ENCODE measurements around the gene RTP3. TPM values are rescaled to one million over a fixed set of nuclear protein-coding genes. Genes with fewer than 3 reads are reported as not detected.
A peak's percentile ranks its signal among the peaks of the same experiment; 100 is the strongest.

Gene RTP3
- total and polyA plus RNA-seq, 2 donors (not counting 1 experiment from before 2014, with no cell fraction given) = not detected

GRCh38 chr3:46539443-46540005, 41.7 kb downstream of the RTP3 start:
- intact Hi-C loops (cut with micrococcal nuclease) = loop anchor here (1.0 to 5.0 kb wide), 4 partner anchors 19 to 442 kb away; no protein-coding TSS in a partner anchor
- CTCF ChIA-PET = interaction anchor here (0.5 to 7.3 kb wide), 15 partner anchors 10 to 224 kb away, joined by 3 to 156 read pairs (median 7); partner anchors contain the start of genes CCR5 and RTP3
- Histone ChIP-seq H3K4me2 (replicated peaks; ENCODE audit: low read depth, low read length, poor library complexity, severe bottlenecking) (peak overlapping the region; percentile 71), H3K4me1 (ENCODE audit: control insufficient read depth in 2 of 2, insufficient read depth in 2 of 2, low read length in 2 of 2) (peaks cover 56 to 67% of the 10 kb centered on the region in 2 donors), H3K79me2 (ENCODE audit: control insufficient read depth, insufficient read depth, low read length) (no peaks in the 10 kb centered on the region), H3K36me3 (replicated peaks in 1 of 2; ENCODE audit: control extremely low read depth in 1 of 2, control insufficient read depth in 1 of 2, extremely low read depth in 1 of 2, insufficient read depth in 2 of 2, low read length in 1 of 2) (no peaks in the 10 kb centered on the region), H3K9me3 (ENCODE audit: control extremely low read depth in 1 of 3, control insufficient read depth in 2 of 3, insufficient read depth in 1 of 3, low read length in 2 of 3) (peaks cover 0 to 4% (median 0%) of the 10 kb centered on the region in 3 donors), H3K4me3 (ENCODE audit: control extremely low read depth in 1 of 5, extremely low read depth in 1 of 5, insufficient read depth in 1 of 5, low read depth in 2 of 5, low read length in 4 of 5) (peak overlapping the region; percentile 6 to 69 (median 39)), H3K27me3 (replicated peaks in 1 of 4; ENCODE audit: control extremely low read depth in 1 of 4, control insufficient read depth in 3 of 4, insufficient read depth in 4 of 4, low read length in 3 of 4) (peaks cover 0 to 13% (median 4%) of the 10 kb centered on the region in 4 experiments), H3K9ac (ENCODE audit: low read length) (peak overlapping the region; percentile 63), H2AFZ (ENCODE audit: insufficient read depth, low read depth, low read length, poor library complexity, severe bottlenecking) (no peak overlapping the region), H4K20me1 (ENCODE audit: control insufficient read depth, insufficient read depth, low read length, poor library complexity, severe bottlenecking) (no peaks in the 10 kb centered on the region), H3K27ac (ENCODE audit: low read length in 2 of 2) (peak overlapping the region; percentile 89)
- TF ChIP-seq, protein P1, sequence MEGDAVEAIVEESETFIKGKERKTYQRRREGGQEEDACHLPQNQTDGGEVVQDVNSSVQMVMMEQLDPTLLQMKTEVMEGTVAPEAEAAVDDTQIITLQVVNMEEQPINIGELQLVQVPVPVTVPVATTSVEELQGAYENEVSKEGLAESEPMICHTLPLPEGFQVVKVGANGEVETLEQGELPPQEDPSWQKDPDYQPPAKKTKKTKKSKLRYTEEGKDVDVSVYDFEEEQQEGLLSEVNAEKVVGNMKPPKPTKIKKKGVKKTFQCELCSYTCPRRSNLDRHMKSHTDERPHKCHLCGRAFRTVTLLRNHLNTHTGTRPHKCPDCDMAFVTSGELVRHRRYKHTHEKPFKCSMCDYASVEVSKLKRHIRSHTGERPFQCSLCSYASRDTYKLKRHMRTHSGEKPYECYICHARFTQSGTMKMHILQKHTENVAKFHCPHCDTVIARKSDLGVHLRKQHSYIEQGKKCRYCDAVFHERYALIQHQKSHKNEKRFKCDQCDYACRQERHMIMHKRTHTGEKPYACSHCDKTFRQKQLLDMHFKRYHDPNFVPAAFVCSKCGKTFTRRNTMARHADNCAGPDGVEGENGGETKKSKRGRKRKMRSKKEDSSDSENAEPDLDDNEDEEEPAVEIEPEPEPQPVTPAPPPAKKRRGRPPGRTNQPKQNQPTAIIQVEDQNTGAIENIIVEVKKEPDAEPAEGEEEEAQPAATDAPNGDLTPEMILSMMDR (IDR thresholded peaks at IDR 0.05) = no peak
- TF ChIP-seq EZH2 (IDR thresholded peaks at IDR 0.05; ENCODE audit: borderline replicate concordance, insufficient read depth, low read depth, low read length, poor library complexity, severe bottlenecking) = no peak
- Mint-ChIP-seq H3K4me3 (peak overlapping the region; percentile 80), H3K4me1 (peaks cover 70% of the 10 kb centered on the region), H3K27ac (peak overlapping the region; percentile 93), H3K27me3 (peaks cover 20% of the 10 kb centered on the region), H3K9me3 (ENCODE audit: insufficient read depth) (no peaks in the 10 kb centered on the region)
- DNase-seq (no peak), ATAC-seq (ENCODE audit: low read depth) (no peak)
- POLR2A ChIA-PET = interaction anchor here (1.0 to 3.1 kb wide), 6 partner anchors 10 to 353 kb away, joined by 3 to 26 read pairs (median 4); no protein-coding TSS in a partner anchor
- WGBS (ENCODE audit: insufficient coverage) = 82% methylated on average over 5 of the region's 9 CpGs

DNA sequence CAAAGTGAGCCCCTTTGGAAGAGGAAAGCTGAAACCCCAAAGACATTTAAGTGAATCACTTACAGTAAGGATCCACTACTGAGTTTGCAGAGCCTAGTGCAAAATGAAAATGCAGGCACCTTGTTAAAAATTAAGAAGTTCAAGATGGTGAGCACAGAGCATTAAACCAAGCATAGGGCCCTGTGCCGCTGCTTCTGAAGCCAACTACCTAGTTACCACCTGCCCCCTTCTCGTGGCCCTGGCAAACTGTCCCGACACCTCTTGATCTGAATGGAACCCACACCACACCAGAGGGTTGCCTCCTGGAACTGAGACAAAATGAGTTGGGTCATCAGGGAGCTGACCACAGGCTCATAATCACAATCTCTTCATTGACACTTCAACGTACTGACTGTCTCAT, 42.8 kb downstream of the RTP3 start:
- H3K4me3 Mint-ChIP-seq = peak overlapping the region; percentile 53
- CTCF ChIA-PET = interaction anchor here (1.3 to 7.3 kb wide), 5 partner anchors 17 to 170 kb away, joined by 3 to 156 read pairs (median 27); partner anchors contain the start of genes CCR5 and RTP3
- POLR2A ChIA-PET = no interaction called here
- TF ChIP-seq, protein P1 (IDR thresholded peaks at IDR 0.05) = no peak
- TF ChIP-seq EZH2 (IDR thresholded peaks at IDR 0.05; ENCODE audit: borderline replicate concordance, insufficient read depth, low read depth, low read length, poor library complexity, severe bottlenecking) = no peak
- Histone ChIP-seq H3K79me2 (ENCODE audit: control insufficient read depth, insufficient read depth, low read length) (no peaks in the 10 kb centered on the region), H3K9me3 (ENCODE audit: control extremely low read depth in 1 of 3, control insufficient read depth in 2 of 3, insufficient read depth in 1 of 3, low read length in 2 of 3) (peaks cover 0 to 4% (median 0%) of the 10 kb centered on the region in 3 donors), H3K27me3 (replicated peaks in 1 of 4; ENCODE audit: control extremely low read depth in 1 of 4, control insufficient read depth in 3 of 4, insufficient read depth in 4 of 4, low read length in 3 of 4) (peaks cover 0 to 13% (median 2%) of the 10 kb centered on the region in 4 experiments), H3K4me1 (ENCODE audit: control insufficient read depth in 2 of 2, insufficient read depth in 2 of 2, low read length in 2 of 2) (peaks cover 56 to 67% of the 10 kb centered on the region in 2 donors), H2AFZ (ENCODE audit: insufficient read depth, low read depth, low read length, poor library complexity, severe bottlenecking) (no peak overlapping the region), H3K4me3 (ENCODE audit: control extremely low read depth in 1 of 5, extremely low read depth in 1 of 5, insufficient read depth in 1 of 5, low read depth in 2 of 5, low read length in 4 of 5) (no peak overlapping the region), H3K27ac (ENCODE audit: low read length in 2 of 2) (no peak overlapping the region), H4K20me1 (ENCODE audit: control insufficient read depth, insufficient read depth, low read length, poor library complexity, severe bottlenecking) (no peaks in the 10 kb centered on the region), H3K9ac (ENCODE audit: low read length) (no peak overlapping the region), H3K36me3 (replicated peaks in 1 of 2; ENCODE audit: control extremely low read depth in 1 of 2, control insufficient read depth in 1 of 2, extremely low read depth in 1 of 2, insufficient read depth in 2 of 2, low read length in 1 of 2) (no peaks in the 10 kb centered on the region), H3K4me2 (replicated peaks; ENCODE audit: low read depth, low read length, poor library complexity, severe bottlenecking) (peak overlapping the region; percentile 0)
- intact Hi-C loops (cut with micrococcal nuclease) = no loop called here
- WGBS (ENCODE audit: insufficient coverage) = 97% methylated on average over 3 of the region's 4 CpGs
- H3K27me3 Mint-ChIP-seq = peaks cover 14% of the 10 kb centered on the region
- H3K27ac Mint-ChIP-seq = peak overlapping the region; percentile 37
- DNase-seq = no peak
- ATAC-seq (ENCODE audit: low read depth) = no peak
- peaks cover 75% of the 10 kb centered on the region for H3K4me1 Mint-ChIP-seq
- H3K9me3 Mint-ChIP-seq (ENCODE audit: insufficient read depth) = no peaks in the 10 kb centered on the region

Measured in B cell (primary cell).